Left lung (tissue), 10 donors: ENCODE results near the gene RASA3. TPM values are rescaled to one million over a fixed set of nuclear protein-coding genes. Genes with fewer than 3 reads are reported as not detected.

Source experiments
- ATAC-seq: fragments of 200-7000 bp; cut with Tn5 transposase; one replicate; pipeline ENCODE4 v1.9.1; 2020; ENCODE audit warnings: moderate library complexity
- DNase-seq, 4 donors: peaks; one replicate each; pipeline ENCODE4 v3.0.0-alpha.2; 2013 to 2020
- H3K27ac ChIP-seq, 2 donors: fragments of 200-600 bp; sonication (generic) in 1 of 2; one replicate each; pipeline versions ENCODE4 v1.5.0 to v1.8.0; 2020 to 2021
- H3K27me3 ChIP-seq, 2 donors: fragments of 200-600 bp; sonication (generic) in 1 of 2; one replicate each; pipeline versions ENCODE4 v1.5.0 to v1.8.0; 2020 to 2021
- H3K36me3 ChIP-seq, 2 donors: fragments of 200-600 bp; sonication (generic) in 1 of 2; one replicate each; pipeline versions ENCODE4 v1.5.0 to v1.8.0; 2020 to 2021
- H3K4me1 ChIP-seq, 2 donors: fragments of 200-600 bp; one replicate each; pipeline ENCODE4 v1.8.0; 2021
- H3K4me3 ChIP-seq, 2 donors: fragments of 200-600 bp; sonication (generic) in 1 of 2; one replicate each; pipeline versions ENCODE4 v1.5.0 to v1.8.0; 2020 to 2021; ENCODE audit warnings: mild to moderate bottlenecking in 1 of 2
- H3K9me3 ChIP-seq, 2 donors: fragments of 200-600 bp; sonication (generic) in 1 of 2; one replicate each; pipeline versions ENCODE4 v1.5.0 to v1.8.0; 2020 to 2021
- intact Hi-C, 2 donors: fragments of 100-400 bp; cut with DNase I; formaldehyde crosslinking; loops; one replicate each; pipeline versions ENCODE4 v1.11.2 to v1.14.2; 2022
- polyA plus RNA-seq, 6 donors: library from polyadenylated mRNA; unstranded; fragments of 120-200 nt; gene quantifications; one replicate each; pipeline ENCODE4 v1.2.1, GENCODE V29; 2013; ENCODE audit not compliant: insufficient read length in 6 of 6
- total RNA-seq, 2 donors: library from RNA; stranded (reverse); fragmentation: NEBNext Ultra II Directional; extraction: Animal tissue kit (Norgen Biotek cat#: 25700); gene quantifications; one replicate each; pipeline ENCODE4 v1.2.1, GENCODE V29; 2021
- TF ChIP-seq, protein P1 (sequence below), 2 donors: fragments of 200-600 bp; sonication (generic) in 1 of 2; IDR thresholded peaks; one replicate each; pipeline versions ENCODE4 v1.5.0 to v1.8.0; 2021; ENCODE audit warnings: antibody characterized with exemption in 2 of 2
- donor health status: DM: no; HTN: yes; CAD: no.
- donor health status: DM: no; HTN: no; CAD: no.

The RASA3 gene
- total and polyA plus RNA-seq, 8 donors: 11.4 to 22.2 (median 12.7) TPM

DNA sequence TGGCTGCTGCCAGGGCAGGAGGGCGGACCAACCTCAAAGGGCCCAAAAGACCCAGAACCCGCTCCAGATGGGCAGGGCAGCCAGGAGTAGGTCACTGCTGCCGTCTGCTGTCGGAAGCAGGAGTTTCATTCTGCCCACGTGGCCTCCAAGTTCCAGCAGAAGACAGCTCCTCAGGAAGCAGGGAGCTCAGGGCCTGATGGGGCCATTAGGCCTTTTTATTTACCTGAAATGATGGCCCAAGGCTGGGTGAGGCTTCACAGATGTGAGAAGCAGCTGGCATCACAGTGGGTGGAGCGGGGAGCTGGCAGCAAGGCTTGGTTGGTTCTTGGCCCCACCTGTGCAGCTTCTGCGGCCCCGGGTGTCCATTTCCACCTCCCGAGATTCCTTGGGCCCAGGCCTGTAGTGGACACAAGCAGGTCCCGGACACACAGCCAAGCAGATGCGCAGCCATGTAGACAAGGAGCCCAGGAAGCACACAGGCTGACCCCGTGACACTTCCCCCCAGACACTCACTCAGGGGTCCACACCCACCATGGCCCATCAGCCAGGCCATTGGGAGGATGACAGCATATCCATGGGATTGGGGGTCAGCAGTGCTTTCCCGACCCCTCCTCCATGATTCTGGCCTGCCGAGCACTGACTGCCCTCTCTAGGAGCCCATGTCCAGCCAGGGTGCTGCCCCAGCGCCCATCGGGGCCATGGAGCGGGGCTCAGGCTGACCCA, 185.0 kb downstream of the RASA3 start:
- DNase-seq (peak in 1 of 4 donors; percentile 61), ATAC-seq (peak; percentile 22)
- Histone ChIP-seq H3K9me3 (no peaks in the 10 kb centered on the region), H3K27ac (no peak overlapping the region), H3K27me3 (no peaks in the 10 kb centered on the region), H3K4me1 (peaks cover 0 to 8% of the 10 kb centered on the region in 2 donors), H3K4me3 (no peak overlapping the region), H3K36me3 (no peaks in the 10 kb centered on the region)
- intact Hi-C loops: no loop called here
- TF ChIP-seq, protein P1, sequence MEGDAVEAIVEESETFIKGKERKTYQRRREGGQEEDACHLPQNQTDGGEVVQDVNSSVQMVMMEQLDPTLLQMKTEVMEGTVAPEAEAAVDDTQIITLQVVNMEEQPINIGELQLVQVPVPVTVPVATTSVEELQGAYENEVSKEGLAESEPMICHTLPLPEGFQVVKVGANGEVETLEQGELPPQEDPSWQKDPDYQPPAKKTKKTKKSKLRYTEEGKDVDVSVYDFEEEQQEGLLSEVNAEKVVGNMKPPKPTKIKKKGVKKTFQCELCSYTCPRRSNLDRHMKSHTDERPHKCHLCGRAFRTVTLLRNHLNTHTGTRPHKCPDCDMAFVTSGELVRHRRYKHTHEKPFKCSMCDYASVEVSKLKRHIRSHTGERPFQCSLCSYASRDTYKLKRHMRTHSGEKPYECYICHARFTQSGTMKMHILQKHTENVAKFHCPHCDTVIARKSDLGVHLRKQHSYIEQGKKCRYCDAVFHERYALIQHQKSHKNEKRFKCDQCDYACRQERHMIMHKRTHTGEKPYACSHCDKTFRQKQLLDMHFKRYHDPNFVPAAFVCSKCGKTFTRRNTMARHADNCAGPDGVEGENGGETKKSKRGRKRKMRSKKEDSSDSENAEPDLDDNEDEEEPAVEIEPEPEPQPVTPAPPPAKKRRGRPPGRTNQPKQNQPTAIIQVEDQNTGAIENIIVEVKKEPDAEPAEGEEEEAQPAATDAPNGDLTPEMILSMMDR (IDR thresholded peaks at IDR 0.05): peak; percentile 30 to 38

DNA sequence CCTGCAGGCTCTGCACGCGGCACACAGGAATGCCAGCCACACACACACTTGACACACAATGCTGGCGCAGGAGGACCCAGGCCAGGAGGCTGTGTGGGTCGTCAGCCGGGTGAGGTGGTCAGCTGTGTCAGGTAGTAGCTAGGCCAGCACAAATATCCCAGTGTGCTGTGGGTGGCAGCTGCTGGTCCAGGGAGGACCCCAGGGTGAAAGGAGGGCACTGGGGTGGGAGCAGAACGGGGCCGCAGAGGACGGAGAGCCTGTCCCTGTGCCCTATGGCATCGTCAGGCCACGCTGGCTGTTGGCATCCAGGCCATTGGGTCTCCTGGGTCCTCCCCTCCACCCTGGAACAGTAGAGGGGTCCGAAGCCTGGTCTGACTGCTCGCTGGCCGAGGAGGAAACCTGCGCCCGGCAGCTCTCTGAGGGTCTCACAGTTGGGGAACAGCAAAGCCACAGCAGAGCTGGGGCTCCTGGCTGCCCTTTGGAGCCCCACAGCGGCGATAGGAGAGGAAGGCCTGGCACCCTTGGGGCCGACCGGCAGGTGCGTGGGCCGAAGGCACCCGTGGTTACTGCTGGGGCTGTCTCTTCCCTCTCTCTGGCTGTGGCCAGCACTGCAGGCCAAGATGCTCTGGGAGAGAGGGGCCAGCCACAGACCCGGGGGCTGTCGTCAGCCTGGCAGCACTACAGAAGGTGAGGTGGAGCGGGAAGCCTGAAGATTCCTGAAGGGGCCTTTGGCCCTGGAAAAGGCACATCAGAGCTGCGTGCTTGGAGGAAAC, 185.8 kb downstream of the RASA3 start:
- TF ChIP-seq, protein P1 (IDR thresholded peaks at IDR 0.05): no peak
- no peaks in the 10 kb centered on the region for H3K36me3 ChIP-seq
- DNase-seq: peak in 1 of 4 donors; percentile 68
- H3K4me3 ChIP-seq: no peak overlapping the region
- H3K9me3 ChIP-seq: no peaks in the 10 kb centered on the region
- H3K27ac ChIP-seq: no peak overlapping the region
- no peak for ATAC-seq
- H3K4me1 ChIP-seq: peaks cover 0 to 8% of the 10 kb centered on the region in 2 donors
- H3K27me3 ChIP-seq: no peaks in the 10 kb centered on the region
- intact Hi-C loops: no loop called here

DNA sequence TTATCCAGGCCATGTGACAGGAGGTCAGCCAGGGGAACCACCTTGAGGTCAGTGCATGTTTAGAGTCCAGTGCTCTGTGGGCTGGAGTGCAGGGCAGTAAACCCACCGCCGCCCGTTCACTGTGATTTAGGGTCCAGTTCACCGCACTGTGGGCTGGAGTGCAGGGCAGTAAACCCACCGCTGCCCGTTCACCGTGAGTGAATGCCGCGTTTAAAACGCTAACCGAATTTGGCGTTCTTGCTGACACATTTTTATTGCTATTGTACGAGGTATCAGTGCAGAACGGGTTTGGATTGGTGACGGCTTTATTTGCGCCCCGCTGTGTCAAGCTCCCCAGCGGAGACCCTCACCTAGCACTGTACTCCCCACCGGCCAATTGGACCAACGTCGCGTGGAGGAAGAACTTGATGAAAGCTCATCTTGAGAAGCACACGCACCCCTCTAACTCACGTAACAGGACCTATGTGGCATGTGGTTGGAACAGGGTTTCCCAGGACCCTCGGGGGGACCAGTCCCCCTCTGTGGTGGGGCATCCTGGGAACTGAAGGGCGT, 186.5 kb downstream of the RASA3 start:
- intact Hi-C loops: no loop called here
- ATAC-seq: no peak
- H3K27me3 ChIP-seq: no peaks in the 10 kb centered on the region
- no peak overlapping the region for H3K27ac ChIP-seq
- H3K4me1 ChIP-seq: peaks cover 0 to 3% of the 10 kb centered on the region in 2 donors
- no peak for DNase-seq
- TF ChIP-seq, protein P1 (IDR thresholded peaks at IDR 0.05): no peak
- no peaks in the 10 kb centered on the region for H3K36me3 ChIP-seq
- no peaks in the 10 kb centered on the region for H3K9me3 ChIP-seq
- H3K4me3 ChIP-seq: no peak overlapping the region

DNA sequence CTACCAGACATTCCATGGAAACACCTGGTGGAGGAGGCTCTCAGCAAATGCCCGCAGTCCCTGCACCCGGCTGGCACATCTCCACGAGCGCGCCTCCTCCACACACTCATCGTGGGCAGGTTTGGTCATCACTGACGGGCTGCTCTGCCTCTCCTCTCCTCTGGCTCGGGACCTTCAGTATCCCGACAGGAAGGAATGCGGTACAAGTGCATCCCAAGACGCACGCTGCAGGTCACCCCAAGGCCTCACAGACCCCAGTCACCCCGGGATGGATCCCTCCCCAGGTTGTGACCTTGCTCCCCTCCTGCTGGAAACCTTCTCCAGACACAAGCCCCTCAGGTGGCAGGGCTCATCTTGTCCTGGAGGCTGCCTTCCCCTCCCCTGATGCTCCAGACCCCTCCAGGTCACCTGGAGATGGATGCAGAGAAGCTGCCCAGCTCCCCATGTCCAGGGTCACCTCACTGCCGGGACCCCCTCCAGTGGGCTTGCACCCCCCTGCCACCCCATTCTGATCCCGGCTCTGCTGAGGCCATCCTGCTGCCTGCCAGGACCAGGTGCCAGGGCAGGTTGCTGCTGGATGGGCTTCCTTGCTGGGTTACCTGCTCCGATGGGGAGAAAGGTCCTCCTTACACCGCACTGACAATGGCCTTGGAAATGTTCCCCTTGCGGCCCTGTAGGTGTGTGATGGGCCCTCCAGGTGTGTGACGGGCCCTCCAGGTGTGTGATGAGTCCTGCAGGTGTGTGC, 188.4 kb downstream of the RASA3 start:
- Histone ChIP-seq H3K9me3 (no peaks in the 10 kb centered on the region), H3K27me3 (peaks cover 0 to 2% of the 10 kb centered on the region in 2 donors), H3K4me1 (peaks cover 0 to 3% of the 10 kb centered on the region in 2 donors), H3K27ac (no peak overlapping the region), H3K4me3 (no peak overlapping the region), H3K36me3 (no peaks in the 10 kb centered on the region)
- peak in 1 of 4 donors; percentile 70 for DNase-seq
- TF ChIP-seq, protein P1 (IDR thresholded peaks at IDR 0.05): no peak
- intact Hi-C loops: no loop called here
- ATAC-seq: no peak
